DOHH2 (cell line): ENCODE measurements around the gene SLC22A12.

Experiments used
- H3F3A ChIP-seq: fragments of 200-600 bp; sonication (generic), shearing (Covaris generic); 2 replicates; pipeline ENCODE4 v1.6.0; 2016; ENCODE audit warnings: antibody characterized with exemption, mild to moderate bottlenecking; ENCODE audit not compliant: control insufficient read depth, insufficient read depth
- H3K27ac ChIP-seq: fragments of 200-600 bp; sonication (generic); 2 replicates; pipeline ENCODE4 v1.5.1; 2014; ENCODE audit warnings: low read depth, mild to moderate bottlenecking, low read length, moderate library complexity
- H3K27me3 ChIP-seq: fragments of 200-600 bp; sonication (generic); 2 replicates; pipeline ENCODE4 v1.6.1; 2014; ENCODE audit warnings: mild to moderate bottlenecking, low read length, mixed read lengths; ENCODE audit not compliant: control insufficient read depth
- H3K36me3 ChIP-seq: fragments of 200-600 bp; sonication (generic); 2 replicates; pipeline ENCODE4 v1.6.1; 2014; ENCODE audit warnings: mild to moderate bottlenecking, low read length, moderate library complexity, mixed read lengths; ENCODE audit not compliant: control insufficient read depth
- H3K4me1 ChIP-seq: fragments of 200-600 bp; sonication (generic); 2 replicates; pipeline ENCODE4 v1.6.1; 2014; ENCODE audit warnings: mild to moderate bottlenecking, low read length, mixed read lengths; ENCODE audit not compliant: control insufficient read depth
- H3K4me2 ChIP-seq: fragments of 200-600 bp; sonication (generic); 2 replicates; pipeline ENCODE4 v1.6.0; 2014; ENCODE audit warnings: mild to moderate bottlenecking, low read length, moderate library complexity
- H3K4me3 ChIP-seq: fragments of 200-600 bp; sonication (generic); 2 replicates; pipeline ENCODE4 v1.5.1; 2014; ENCODE audit warnings: mild to moderate bottlenecking, low read length, mixed read lengths
- H3K79me2 ChIP-seq: fragments of 200-600 bp; sonication (generic); 2 replicates; pipeline ENCODE4 v1.6.1; 2014; ENCODE audit warnings: mild to moderate bottlenecking, low read length, mixed read lengths; ENCODE audit not compliant: control insufficient read depth
- H3K9me2 ChIP-seq: fragments of 200-600 bp; sonication (generic); replicated peaks from 2 replicates; pipeline ENCODE4 v1.6.1; 2014; ENCODE audit warnings: mild to moderate bottlenecking, low read length, mixed read lengths; ENCODE audit not compliant: control insufficient read depth
- H3K9me3 ChIP-seq: fragments of 200-600 bp; sonication (generic); 2 replicates; pipeline ENCODE4 v1.6.1; 2014; ENCODE audit warnings: antibody characterized with exemption, low read length, mixed read lengths; ENCODE audit not compliant: control insufficient read depth, insufficient read depth
- H4K20me1 ChIP-seq: fragments of 200-600 bp; sonication (generic); 2 replicates; pipeline ENCODE4 v1.6.0; 2014; ENCODE audit warnings: low read depth, mild to moderate bottlenecking, antibody characterized with exemption, low read length, moderate library complexity; ENCODE audit not compliant: control insufficient read depth, insufficient read depth
- CTCF ChIP-seq: fragments of 200-600 bp; sonication (generic); IDR thresholded peaks from one replicate; pipeline ENCODE4 v1.5.1; 2014; ENCODE audit warnings: antibody characterized with exemption, mild to moderate bottlenecking, low read depth, low read length; ENCODE audit not compliant: poor library complexity, severe bottlenecking
- EZH2phosphoT487 ChIP-seq: fragments of 200-600 bp; sonication (generic); IDR thresholded peaks from 2 replicates; pipeline ENCODE4 v1.6.1; 2017; ENCODE audit warnings: borderline replicate concordance, mild to moderate bottlenecking, antibody characterized with exemption, low read length, moderate library complexity, mixed read lengths

SLC22A12 gene

GRCh38 chr11:64607381-64607985 is 16.5 kb downstream of the SLC22A12 start:
- H3F3A ChIP-seq: no peaks in the 10 kb centered on the region
- H3K79me2 ChIP-seq: no peaks in the 10 kb centered on the region

GRCh38 chr11:64608046-64608445 is 17.0 kb downstream of the SLC22A12 start:
- Histone ChIP-seq H3K27me3 (peaks cover 8% of the 10 kb centered on the region), H3K4me1 (no peaks in the 10 kb centered on the region), H3K9me3 (no peaks in the 10 kb centered on the region), H3K4me2 (no peak overlapping the region), H3K27ac (no peak overlapping the region), H3K36me3 (no peaks in the 10 kb centered on the region), H3K9me2 (no peaks in the 10 kb centered on the region), H3K79me2 (no peaks in the 10 kb centered on the region), H3F3A (no peaks in the 10 kb centered on the region), H4K20me1 (no peaks in the 10 kb centered on the region), H3K4me3 (no peak overlapping the region)
- TF ChIP-seq CTCF (no peak), EZH2phosphoT487 (no peak)

More at GRCh38 chr11:64607381-64607985, 16.5 kb downstream of the SLC22A12 start:
- H4K20me1 ChIP-seq: no peaks in the 10 kb centered on the region
- H3K4me3 ChIP-seq: no peak overlapping the region
- H3K4me1 ChIP-seq: no peaks in the 10 kb centered on the region
- no peaks in the 10 kb centered on the region for H3K36me3 ChIP-seq
- H3K27ac ChIP-seq: no peak overlapping the region
- H3K9me2 ChIP-seq: no peaks in the 10 kb centered on the region
- no peaks in the 10 kb centered on the region for H3K9me3 ChIP-seq
- TF ChIP-seq EZH2phosphoT487 (no peak), CTCF (no peak)
- peaks cover 8% of the 10 kb centered on the region for H3K27me3 ChIP-seq
- no peak overlapping the region for H3K4me2 ChIP-seq

DNA sequence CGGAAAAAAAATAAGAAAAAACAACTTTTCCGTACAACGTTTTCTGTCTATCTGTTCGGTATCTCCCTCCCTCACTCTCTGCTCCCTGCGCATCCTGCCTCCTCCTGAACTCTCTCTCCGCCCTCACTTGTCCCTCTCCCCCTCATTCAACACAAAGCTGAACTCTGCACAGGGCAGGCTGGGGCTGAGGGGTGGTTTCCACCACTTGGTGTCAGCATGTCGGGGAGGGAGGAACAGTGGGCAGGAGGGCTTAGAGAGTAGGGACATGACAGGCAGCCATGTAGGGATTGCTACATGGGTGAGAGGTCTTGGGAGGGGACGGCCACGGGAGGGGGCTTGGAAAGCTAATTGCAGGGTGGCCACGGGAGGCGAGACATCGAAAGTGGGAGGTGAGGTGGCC is 17.6 kb downstream of the SLC22A12 start:
- no peak overlapping the region for H3K27ac ChIP-seq
- no peaks in the 10 kb centered on the region for H3K9me3 ChIP-seq
- TF ChIP-seq EZH2phosphoT487 (no peak), CTCF (no peak)
- H4K20me1 ChIP-seq: no peaks in the 10 kb centered on the region
- no peak overlapping the region for H3K4me2 ChIP-seq
- H3K4me1 ChIP-seq: no peaks in the 10 kb centered on the region
- H3F3A ChIP-seq: no peaks in the 10 kb centered on the region
- no peak overlapping the region for H3K4me3 ChIP-seq
- H3K27me3 ChIP-seq: peaks cover 8% of the 10 kb centered on the region; the same call in 1 of the 2 replicates
- H3K36me3 ChIP-seq: no peaks in the 10 kb centered on the region
- H3K9me2 ChIP-seq: no peaks in the 10 kb centered on the region
- no peaks in the 10 kb centered on the region for H3K79me2 ChIP-seq
